ENCODE data around the gene ZKSCAN2.

The ZKSCAN2 gene

DNA sequence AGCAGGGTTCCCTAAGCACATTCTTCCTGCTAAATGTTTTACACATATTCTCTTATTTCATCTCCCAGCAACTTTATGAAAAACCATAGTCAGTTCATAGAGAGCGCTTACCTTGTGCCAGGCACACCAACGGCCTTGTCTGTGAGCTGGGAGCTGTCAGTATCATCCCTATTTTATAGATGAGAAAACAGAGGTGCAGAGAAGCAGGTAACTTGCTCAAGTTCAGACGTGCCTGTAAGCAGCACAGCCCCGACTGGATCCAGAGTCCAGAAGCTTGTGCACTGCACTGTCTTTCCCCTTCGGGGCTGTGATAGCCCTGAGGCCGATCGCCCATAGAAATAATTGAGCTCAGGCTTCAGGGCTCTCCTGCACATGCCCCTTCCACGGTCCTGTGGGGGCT lies 34.7 kb downstream of the ZKSCAN2 start:
- DNase-seq: no peak

DNA sequence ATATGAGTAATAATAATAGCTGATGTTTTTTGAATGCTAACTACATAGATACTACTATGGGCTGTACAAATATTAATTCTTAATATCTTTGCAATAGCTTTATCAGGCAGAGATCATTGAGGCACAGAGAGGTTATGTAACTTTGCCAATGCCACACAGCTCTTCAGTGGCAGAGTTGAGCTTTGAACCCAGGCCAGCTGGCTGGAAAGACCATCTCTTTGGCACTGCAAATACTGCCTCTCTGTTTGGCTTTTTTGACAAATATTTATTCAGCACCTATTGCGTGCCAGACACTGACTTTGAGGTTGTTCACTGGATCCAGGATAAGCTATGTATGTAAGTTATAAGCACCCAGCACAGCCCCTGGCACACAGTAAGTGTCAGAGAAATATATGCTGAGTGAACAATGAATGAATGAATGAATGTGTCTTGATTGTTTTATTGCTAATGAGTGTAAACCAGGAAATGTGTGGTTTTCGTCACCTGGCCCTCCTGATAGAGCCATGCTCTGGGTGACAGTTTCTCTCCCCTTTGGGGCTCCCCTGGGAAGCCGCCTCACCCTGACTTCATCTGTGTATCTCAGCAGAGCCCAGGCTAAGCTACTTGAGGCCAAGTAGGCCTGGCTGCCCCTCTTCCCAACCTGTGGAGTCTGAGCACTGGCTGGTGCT lies 38.4 kb downstream of the ZKSCAN2 start:
- DNase-seq: no peak

DNA sequence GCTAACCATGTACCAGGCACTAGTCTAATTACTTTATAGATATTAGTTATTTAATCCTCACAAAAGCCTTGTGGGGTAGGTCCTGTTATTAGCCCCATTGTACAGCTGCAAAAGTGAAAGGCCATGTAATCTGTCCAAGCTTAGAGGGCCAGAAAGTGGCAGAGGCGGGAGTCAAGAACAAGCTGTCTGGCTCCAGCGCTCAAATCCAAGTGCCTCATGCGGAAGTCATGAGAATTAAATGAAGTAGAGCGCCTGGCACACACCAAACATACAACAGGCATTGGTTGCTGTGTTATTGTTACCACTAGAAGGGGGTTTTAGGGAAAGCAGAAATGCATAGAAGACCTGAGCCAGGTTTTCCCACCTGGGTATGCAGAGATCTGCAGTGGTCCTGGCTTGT lies 39.7 kb downstream of the ZKSCAN2 start:
- DNase-seq: no peak

DNA sequence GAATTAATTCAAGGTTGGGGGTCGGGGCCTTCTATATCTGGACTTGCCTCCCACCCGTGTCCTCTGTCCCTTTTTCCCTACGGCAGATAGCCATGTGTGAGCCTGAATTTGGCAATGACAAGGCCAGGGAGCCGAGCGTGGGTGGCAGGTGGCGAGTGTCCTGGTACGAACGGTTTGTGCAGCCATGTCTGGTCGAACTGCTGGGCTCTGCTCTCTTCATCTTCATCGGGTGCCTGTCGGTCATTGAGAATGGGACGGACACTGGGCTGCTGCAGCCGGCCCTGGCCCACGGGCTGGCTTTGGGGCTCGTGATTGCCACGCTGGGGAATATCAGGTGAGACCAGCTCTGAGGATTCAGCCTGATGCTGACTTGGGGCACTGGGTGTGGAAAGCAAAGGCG lies 40.5 kb downstream of the ZKSCAN2 start:
- DNase-seq: no peak

DNA sequence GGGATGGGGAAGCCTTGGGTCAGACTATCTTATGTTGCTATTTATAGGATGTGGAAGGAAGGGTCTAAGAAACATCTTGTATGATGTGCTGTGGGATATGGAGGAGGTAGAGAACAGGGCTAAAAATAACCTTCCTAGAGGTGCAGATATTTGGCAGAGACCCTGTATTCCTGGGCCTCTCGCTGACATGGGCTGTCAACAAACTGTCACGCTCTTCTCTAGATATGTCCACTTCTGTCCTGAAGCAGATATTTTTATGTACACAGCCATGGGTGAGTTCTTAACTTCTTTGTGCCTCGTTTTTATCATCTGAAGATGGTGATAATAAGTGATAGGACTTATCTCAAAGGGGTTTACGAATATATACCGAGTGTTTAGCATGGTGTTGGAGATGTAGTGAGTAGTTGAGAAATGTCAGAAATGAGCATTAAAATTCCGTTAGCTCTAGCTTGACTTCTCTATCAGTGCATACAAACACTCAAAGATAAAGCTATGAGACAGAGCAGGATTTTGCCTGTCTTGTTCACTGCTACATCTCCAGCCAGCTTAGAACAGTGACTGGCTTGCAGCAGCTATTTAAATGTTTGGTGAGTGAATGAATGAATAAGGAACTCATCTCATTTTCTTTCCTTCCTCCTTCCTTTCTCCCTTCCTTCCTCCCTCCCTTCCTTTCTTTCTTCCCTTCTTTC lies 43.8 kb downstream of the ZKSCAN2 start:
- no peak for DNase-seq

DNA sequence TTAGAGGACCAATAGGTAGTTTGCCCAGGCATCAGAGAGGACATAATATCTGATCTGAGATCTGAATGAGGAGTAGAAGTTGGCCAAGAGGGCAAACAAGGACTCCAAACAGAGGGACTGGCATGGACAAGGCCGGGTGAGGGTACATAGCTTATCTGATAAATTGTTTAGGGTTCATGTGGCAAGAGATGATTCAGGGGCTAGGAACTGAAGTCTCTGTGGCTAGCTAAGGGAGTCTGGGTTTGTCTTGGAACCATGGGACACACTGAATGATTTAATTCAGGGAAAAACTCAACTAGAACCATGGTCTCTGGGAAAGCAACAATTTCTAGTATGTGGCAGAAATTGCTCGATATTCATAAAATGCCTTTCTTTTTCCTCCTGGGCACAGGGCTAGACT lies 45.0 kb downstream of the ZKSCAN2 start:
- no peak for DNase-seq

DNA sequence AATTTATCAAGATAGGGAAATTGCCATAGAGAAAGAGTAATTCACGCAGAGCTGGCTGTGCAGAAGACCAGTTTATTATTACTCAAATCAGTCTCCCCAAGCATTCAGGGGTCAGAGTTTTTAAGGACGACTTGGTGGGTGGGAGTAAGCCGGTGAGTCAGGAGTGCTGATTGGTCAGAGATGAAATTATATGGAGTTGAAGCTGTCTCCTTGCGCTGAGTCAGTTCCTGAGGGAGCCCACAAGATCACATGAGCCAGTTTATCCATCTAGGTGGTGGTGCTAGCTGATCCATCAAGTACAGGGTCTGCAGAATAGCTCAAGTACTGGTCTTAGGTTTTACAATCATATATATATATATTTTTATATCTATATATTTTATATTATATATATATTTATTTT lies 46.9 kb downstream of the ZKSCAN2 start:
- no peak for DNase-seq

DNA sequence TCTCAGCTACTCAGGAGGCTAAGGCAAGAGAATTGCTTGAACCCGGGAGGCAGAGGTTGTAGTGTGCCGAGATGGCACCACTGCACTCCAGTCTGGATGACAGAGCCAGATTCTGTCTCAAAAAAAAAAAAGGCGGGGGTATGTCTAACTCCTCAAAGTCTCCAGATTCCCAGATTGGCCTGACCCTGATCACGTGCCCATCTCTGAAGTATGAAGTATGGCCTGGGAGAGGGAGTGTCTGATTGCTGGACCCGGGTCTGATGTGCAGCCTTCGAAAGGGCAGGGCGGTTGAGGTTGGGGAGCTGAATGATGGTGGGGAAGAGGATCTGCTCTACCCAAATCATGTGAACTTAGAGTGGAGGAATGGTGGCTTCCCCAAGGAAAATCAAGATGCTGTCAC lies 58.2 kb downstream of the ZKSCAN2 start:
- no peak for DNase-seq

DNA sequence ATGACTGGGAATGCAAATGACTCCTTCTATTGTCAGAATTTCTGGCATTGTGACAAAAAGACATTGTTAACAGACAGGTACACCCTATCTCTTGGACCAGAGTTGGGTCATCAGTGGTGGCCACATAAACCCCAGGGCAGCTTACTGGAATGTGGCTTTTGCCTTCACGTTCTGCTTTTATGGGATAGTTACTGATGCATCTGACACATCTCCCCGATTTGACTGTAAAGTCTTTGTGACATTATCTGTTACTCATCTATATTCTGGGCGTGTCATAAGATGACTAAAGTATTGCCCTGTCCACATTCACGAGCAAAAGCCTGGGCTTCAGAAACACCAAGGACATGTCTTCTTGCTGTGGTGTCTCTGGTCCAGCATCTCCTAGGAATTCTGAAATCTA lies 59.6 kb downstream of the ZKSCAN2 start:
- no peak for DNase-seq

DNA sequence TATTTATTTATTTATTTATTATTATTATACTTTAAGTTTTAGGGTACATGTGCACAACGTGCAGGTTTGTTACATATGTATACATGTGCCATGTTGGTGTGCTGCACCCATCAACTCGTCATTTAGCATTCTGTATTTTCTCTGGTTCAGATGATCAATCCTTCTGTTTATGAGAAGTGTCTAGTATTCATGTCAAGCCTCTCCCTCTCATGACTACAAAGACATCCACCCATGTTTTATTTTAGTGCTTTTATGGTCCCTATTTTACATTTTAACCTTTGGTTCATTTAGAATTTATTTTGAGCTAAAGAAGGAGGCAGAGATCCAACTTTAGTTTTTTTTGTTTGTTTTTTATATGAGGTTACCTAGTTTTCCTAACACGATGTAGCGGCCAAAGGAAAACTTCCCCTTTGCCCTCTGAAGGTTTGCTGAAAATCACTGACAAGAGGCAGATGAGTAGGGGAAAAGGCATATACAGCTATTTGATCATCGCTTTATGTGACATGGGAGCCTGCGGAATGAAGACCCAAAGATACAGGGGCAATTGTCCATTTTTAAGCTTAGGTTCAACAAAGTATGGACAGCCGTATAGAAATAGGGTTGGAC lies 63.3 kb downstream of the ZKSCAN2 start:
- DNase-seq: no peak

DNA sequence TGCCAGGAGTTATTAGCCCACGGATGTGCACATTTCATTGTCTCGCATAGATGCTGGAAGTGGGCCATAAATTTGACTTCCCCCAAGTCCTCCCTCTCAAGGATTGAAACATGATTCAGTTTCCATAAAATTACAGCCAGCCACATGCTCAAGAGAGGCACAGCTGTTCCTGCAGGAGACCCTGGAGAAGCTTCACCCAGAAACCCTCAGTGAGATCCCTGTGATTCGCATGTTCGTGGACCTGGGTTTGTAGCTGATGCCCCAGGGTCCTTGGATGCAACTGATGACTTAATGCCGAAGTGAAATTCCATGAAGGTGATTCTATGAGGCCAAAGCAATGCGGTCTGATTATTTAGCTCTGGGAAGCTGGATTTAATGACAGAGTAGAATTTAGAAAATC lies 65.5 kb downstream of the ZKSCAN2 start:
- DNase-seq: no peak

DNA sequence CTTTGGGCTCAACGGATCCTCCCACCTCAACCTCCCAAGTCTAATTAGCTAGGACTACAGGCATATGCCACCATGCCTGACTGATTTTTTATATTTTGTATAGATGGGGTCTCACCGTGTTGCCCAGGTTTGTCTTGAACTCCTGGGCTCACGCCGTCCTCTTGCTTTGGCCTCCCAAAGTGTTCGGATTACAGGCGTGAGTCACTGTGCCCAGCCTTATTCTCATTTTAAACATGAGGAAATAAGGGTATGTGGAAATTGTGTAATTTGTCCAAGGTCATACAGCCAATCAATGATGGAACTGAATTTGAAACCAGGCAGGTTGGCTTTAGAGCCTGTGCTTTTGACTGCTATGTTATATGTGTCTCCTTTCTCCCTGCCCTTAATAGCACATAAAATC lies 68.3 kb downstream of the ZKSCAN2 start:
- no peak for DNase-seq

DNA sequence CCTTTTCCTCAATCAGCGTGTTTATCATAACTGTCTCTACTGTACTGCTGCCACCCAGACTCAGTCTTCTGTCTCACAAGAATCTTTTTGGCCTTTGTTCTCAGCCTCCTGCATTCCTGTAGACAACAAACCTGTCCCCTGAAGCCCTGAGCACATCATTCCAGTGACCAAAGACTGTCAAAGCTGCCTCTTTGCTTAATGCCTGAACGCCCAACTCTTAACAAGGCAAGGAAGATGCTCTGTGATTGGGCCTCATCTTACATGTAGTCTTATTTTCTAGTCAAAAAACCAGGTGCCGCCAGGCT lies 70.2 kb downstream of the ZKSCAN2 start:
- no peak for DNase-seq
